Breast epithelium (tissue), 4 donors: ENCODE results near the gene ANGPTL5. TPM values are rescaled to one million over a fixed set of nuclear protein-coding genes. Genes with fewer than 3 reads are reported as not detected.

Experiments
- DNase-seq, 2 donors: peaks; one replicate each; pipeline ENCODE4 v3.0.0-alpha.2; 2019; ENCODE audit warnings: low spot score in 2 of 2
- H3K27ac ChIP-seq, 2 donors: fragments of 200-600 bp; sonication (generic) in 1 of 2; one replicate each; pipeline ENCODE4 v1.5.1; 2016 to 2019; ENCODE audit warnings: mild to moderate bottlenecking in 1 of 2
- H3K27me3 ChIP-seq, 2 donors: fragments of 200-600 bp; sonication (generic) in 1 of 2; one replicate each; pipeline versions ENCODE4 v1.5.1 to v1.6.0; 2017 to 2019; ENCODE audit warnings: control low read depth in 1 of 2, mild to moderate bottlenecking in 1 of 2
- H3K36me3 ChIP-seq: fragments of 200-600 bp; one replicate; pipeline ENCODE4 v1.5.1; 2019
- H3K4me1 ChIP-seq, 2 donors: fragments of 200-600 bp; sonication (generic); one replicate each; pipeline ENCODE4 v1.5.1; 2016 to 2019; ENCODE audit warnings: control low read depth in 1 of 2
- H3K4me3 ChIP-seq, 3 donors: fragments of 200-600 bp; sonication (generic); 1 replicate in 2 of 3; 2 replicates in 1 of 3; pipeline ENCODE4 v1.5.1; 2016 to 2019; ENCODE audit warnings: mild to moderate bottlenecking in 3 of 3, moderate library complexity in 2 of 3
- H3K9me3 ChIP-seq, 2 donors: fragments of 200-600 bp; sonication (generic) in 1 of 2; one replicate each; pipeline ENCODE4 v1.5.1; 2016 to 2019; ENCODE audit warnings: control low read depth in 1 of 2
- CTCF ChIP-seq, 3 donors: fragments of 450-650 bp; IDR thresholded peaks; one replicate each; pipeline ENCODE4 v1.5.1; 2016 to 2017; ENCODE audit warnings: antibody characterized with exemption in 3 of 3, mild to moderate bottlenecking in 3 of 3, moderate library complexity in 3 of 3
- POLR2A ChIP-seq: fragments of 450-650 bp; IDR thresholded peaks from one replicate; pipeline ENCODE4 v1.6.1; 2016; ENCODE audit warnings: antibody characterized with exemption, mild to moderate bottlenecking, moderate library complexity
- POLR2AphosphoS5 ChIP-seq, 3 donors: sonication (generic); formaldehyde crosslinking; IDR thresholded peaks; one replicate each; pipeline ENCODE4 v1.6.1; 2017; ENCODE audit warnings: antibody characterized with exemption in 3 of 3
- intact Hi-C: fragments of 100-400 bp; cut with DNase I; formaldehyde crosslinking; loops from one replicate; pipeline ENCODE4 v1.15.1; 2023; ENCODE audit warnings: low total_unique reads
- total RNA-seq, 3 donors: library from RNA; depleted of rRNA; stranded (reverse); fragments of >200 nt; gene quantifications; one replicate each; pipeline ENCODE4 v1.1.0, GENCODE V29; 2016

Gene ANGPTL5
- total RNA-seq, 3 donors from 2014 or later: 0.33 to 5.6 TPM; not detected in 1

GRCh38 chr11:101880222-101880621, 36.1 kb downstream of the ANGPTL5 start:
- Histone ChIP-seq H3K27ac (no peak overlapping the region), H3K4me3 (no peak overlapping the region), H3K4me1 (no peaks in the 10 kb centered on the region), H3K9me3 (no peaks in the 10 kb centered on the region), H3K27me3 (no peaks in the 10 kb centered on the region), H3K36me3 (no peaks in the 10 kb centered on the region)
- TF ChIP-seq CTCF (IDR thresholded peaks at IDR 0.05) (no peak), POLR2A (no peak)
- no peak for DNase-seq
- intact Hi-C loops: no loop called here

DNA sequence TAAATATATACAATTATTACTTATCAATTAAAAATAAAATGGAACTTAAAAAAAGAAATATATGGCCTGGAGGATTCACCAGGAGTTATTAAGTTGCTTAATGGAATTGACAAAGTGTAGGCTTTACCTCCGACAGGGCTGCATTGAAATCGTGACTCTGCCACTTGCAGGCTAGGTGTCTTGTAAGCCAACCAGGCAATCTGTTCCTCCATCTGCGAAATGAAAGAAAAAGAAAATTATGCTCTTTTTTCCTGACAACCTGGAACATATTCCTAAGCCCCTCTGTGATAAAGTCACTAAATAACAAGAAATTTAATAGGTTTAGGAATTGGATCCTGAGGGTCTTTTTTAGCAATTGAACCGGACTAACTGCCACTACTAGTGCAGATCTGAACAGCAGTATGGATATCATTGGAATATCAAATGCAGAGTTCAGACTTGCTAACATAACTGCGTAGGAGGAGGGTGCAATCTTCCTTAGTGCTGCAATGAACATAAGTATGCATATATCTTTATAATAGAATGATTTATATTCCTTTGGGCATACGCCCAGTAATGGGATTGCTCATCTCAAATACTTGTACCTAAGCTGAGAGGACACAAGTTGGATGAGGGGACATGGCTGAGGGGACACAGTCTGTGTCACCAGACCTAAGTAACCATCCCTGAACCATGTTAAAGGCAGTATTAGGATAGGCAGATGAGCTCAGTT, 44.0 kb downstream of the ANGPTL5 start:
- DNase-seq: no peak
- H3K4me3 ChIP-seq: no peak overlapping the region
- TF ChIP-seq CTCF (IDR thresholded peaks at IDR 0.05) (no peak), POLR2A (no peak), POLR2AphosphoS5 (IDR thresholded peaks at IDR 0.05) (no peak)
- H3K4me1 ChIP-seq: no peaks in the 10 kb centered on the region
- H3K27me3 ChIP-seq: no peaks in the 10 kb centered on the region
- no peak overlapping the region for H3K27ac ChIP-seq
- intact Hi-C loops: no loop called here
- H3K36me3 ChIP-seq: no peaks in the 10 kb centered on the region
- no peaks in the 10 kb centered on the region for H3K9me3 ChIP-seq

GRCh38 chr11:101870510-101870909, 45.8 kb downstream of the ANGPTL5 start:
- H3K9me3 ChIP-seq: no peaks in the 10 kb centered on the region
- DNase-seq: no peak
- no peaks in the 10 kb centered on the region for H3K27me3 ChIP-seq
- TF ChIP-seq CTCF (IDR thresholded peaks at IDR 0.05) (no peak), POLR2A (no peak), POLR2AphosphoS5 (IDR thresholded peaks at IDR 0.05) (no peak)
- no peak overlapping the region for H3K4me3 ChIP-seq
- H3K27ac ChIP-seq: no peak overlapping the region
- no peaks in the 10 kb centered on the region for H3K36me3 ChIP-seq
- no peaks in the 10 kb centered on the region for H3K4me1 ChIP-seq
- intact Hi-C loops: no loop called here

GRCh38 chr11:101867951-101868350, 48.4 kb downstream of the ANGPTL5 start:
- H3K27me3 ChIP-seq: no peaks in the 10 kb centered on the region
- H3K4me3 ChIP-seq: no peak overlapping the region
- DNase-seq: no peak
- no peak for TF ChIP-seq CTCF (IDR thresholded peaks at IDR 0.05)
- no peak for TF ChIP-seq POLR2A
- no peak for TF ChIP-seq POLR2AphosphoS5 (IDR thresholded peaks at IDR 0.05)
- intact Hi-C loops: loop anchor here (10.0 kb wide), 1 partner anchor 147 kb away; no protein-coding TSS in a partner anchor
- no peak overlapping the region for H3K27ac ChIP-seq
- H3K36me3 ChIP-seq: no peaks in the 10 kb centered on the region
- no peaks in the 10 kb centered on the region for H3K4me1 ChIP-seq
- no peaks in the 10 kb centered on the region for H3K9me3 ChIP-seq

GRCh38 chr11:101866619-101867491, 49.5 kb downstream of the ANGPTL5 start:
- Histone ChIP-seq H3K4me3 (no peak overlapping the region), H3K4me1 (no peaks in the 10 kb centered on the region), H3K27me3 (no peaks in the 10 kb centered on the region), H3K36me3 (no peaks in the 10 kb centered on the region), H3K9me3 (no peaks in the 10 kb centered on the region), H3K27ac (no peak overlapping the region)
- intact Hi-C loops: loop anchor here (10.0 kb wide), 1 partner anchor 148 kb away; no protein-coding TSS in a partner anchor
- no peak for DNase-seq
- TF ChIP-seq POLR2AphosphoS5 (IDR thresholded peaks at IDR 0.05) (no peak), CTCF (IDR thresholded peaks at IDR 0.05) (no peak), POLR2A (no peak)
